Astrocyte (in vitro differentiated cells and primary cell): ENCODE data around the gene IFNL1.

Experiments used
- EZH2 ChIP-seq: IDR thresholded peaks from 2 replicates; pipeline ENCODE4 v1.6.1; 2012; ENCODE audit warnings: mild to moderate bottlenecking, low read length, inconsistent platforms; ENCODE audit not compliant: insufficient read depth
- TF ChIP-seq, protein P1 (sequence below): IDR thresholded peaks from 2 replicates; pipeline ENCODE4 v1.5.1; 2011; ENCODE audit warnings: low read depth, mild to moderate bottlenecking, inconsistent platforms, low read length, moderate library complexity; ENCODE audit not compliant: insufficient read depth

- TF ChIP-seq, protein P1, sequence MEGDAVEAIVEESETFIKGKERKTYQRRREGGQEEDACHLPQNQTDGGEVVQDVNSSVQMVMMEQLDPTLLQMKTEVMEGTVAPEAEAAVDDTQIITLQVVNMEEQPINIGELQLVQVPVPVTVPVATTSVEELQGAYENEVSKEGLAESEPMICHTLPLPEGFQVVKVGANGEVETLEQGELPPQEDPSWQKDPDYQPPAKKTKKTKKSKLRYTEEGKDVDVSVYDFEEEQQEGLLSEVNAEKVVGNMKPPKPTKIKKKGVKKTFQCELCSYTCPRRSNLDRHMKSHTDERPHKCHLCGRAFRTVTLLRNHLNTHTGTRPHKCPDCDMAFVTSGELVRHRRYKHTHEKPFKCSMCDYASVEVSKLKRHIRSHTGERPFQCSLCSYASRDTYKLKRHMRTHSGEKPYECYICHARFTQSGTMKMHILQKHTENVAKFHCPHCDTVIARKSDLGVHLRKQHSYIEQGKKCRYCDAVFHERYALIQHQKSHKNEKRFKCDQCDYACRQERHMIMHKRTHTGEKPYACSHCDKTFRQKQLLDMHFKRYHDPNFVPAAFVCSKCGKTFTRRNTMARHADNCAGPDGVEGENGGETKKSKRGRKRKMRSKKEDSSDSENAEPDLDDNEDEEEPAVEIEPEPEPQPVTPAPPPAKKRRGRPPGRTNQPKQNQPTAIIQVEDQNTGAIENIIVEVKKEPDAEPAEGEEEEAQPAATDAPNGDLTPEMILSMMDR, result no peak
- no peak for TF ChIP-seq EZH2
These were observed 2.8 kb upstream of the IFNL1 start for GRCh38 chr19:39293394-39293793.
